HepG2 (cell line): Measurements from ENCODE around the gene KCNJ14. TPM values are rescaled to one million over a fixed set of nuclear protein-coding genes. Genes with fewer than 3 reads are reported as not detected.

Experiments used
- ATF3 ChIP-seq: sonication (generic); formaldehyde crosslinking; IDR thresholded peaks from 2 replicates; pipeline ENCODE4 v1.4.0; 2020; ENCODE audit warnings: missing genetic modification reagents
- BATF2 ChIP-seq: sonication (generic); formaldehyde crosslinking; IDR thresholded peaks from 2 replicates; pipeline ENCODE4 v1.8.0; 2022; ENCODE audit warnings: mild to moderate bottlenecking, missing genetic modification reagents, moderate library complexity
- CBFB ChIP-seq: sonication (generic); formaldehyde crosslinking; IDR thresholded peaks from 2 replicates; pipeline ENCODE4 v1.4.0; 2020; ENCODE audit warnings: missing genetic modification reagents
- CENPT ChIP-seq: sonication (generic); formaldehyde crosslinking; IDR thresholded peaks from 2 replicates; pipeline ENCODE4 v1.8.0; 2022; ENCODE audit warnings: low read depth, mild to moderate bottlenecking, moderate library complexity, missing genetic modification reagents
- DNMT1 ChIP-seq: sonication (generic); formaldehyde crosslinking; IDR thresholded peaks from 2 replicates; pipeline ENCODE4 v1.5.1; 2020; ENCODE audit warnings: mild to moderate bottlenecking, missing genetic modification reagents
- EP300 ChIP-seq, 3 experiments: sonication (generic) in 1 of 3; formaldehyde crosslinking in 1 of 3; IDR thresholded peaks; 2 replicates each; pipeline versions ENCODE4 v1.5.1 to v1.6.1; 2011 to 2020; ENCODE audit warnings: low read depth in 2 of 3, low read length in 2 of 3, borderline replicate concordance in 1 of 3, improper control_type of control experiment in 1 of 3, mild to moderate bottlenecking in 1 of 3, missing genetic modification reagents in 1 of 3, moderate library complexity in 1 of 3
- HDAC2 ChIP-seq: sonication (generic); formaldehyde crosslinking; IDR thresholded peaks from 2 replicates; pipeline ENCODE4 v1.4.0; 2020; ENCODE audit warnings: missing genetic modification reagents
- HNF4G ChIP-seq, 2 experiments: sonication (generic) in 1 of 2; formaldehyde crosslinking in 1 of 2; IDR thresholded peaks; 2 replicates each; pipeline versions ENCODE4 v1.4.0 to v1.6.1; 2011 to 2020; ENCODE audit warnings: borderline replicate concordance in 2 of 2, low read depth in 2 of 2, mild to moderate bottlenecking in 2 of 2, low read length in 1 of 2, missing genetic modification reagents in 1 of 2, moderate library complexity in 1 of 2
- KDM2A ChIP-seq: sonication (generic); formaldehyde crosslinking; IDR thresholded peaks from 2 replicates; pipeline ENCODE4 v1.4.0; 2020; ENCODE audit warnings: low read depth, missing genetic modification reagents, borderline replicate concordance
- KDM5B ChIP-seq: sonication (generic); formaldehyde crosslinking; IDR thresholded peaks from 2 replicates; pipeline ENCODE4 v1.4.0; 2020; ENCODE audit warnings: missing genetic modification reagents, mild to moderate bottlenecking, borderline replicate concordance
- KLF11 ChIP-seq: IDR thresholded peaks from 2 replicates; pipeline ENCODE4 v1.6.1; 2016; ENCODE audit warnings: missing compliant biosample characterization
- SALL1 ChIP-seq: sonication (generic); formaldehyde crosslinking; IDR thresholded peaks from 2 replicates; pipeline ENCODE4 v1.8.0; 2022; ENCODE audit warnings: mild to moderate bottlenecking, missing genetic modification reagents
- SIN3A ChIP-seq: IDR thresholded peaks from 2 replicates; pipeline ENCODE4 v1.6.1; 2011; ENCODE audit warnings: low read depth, mild to moderate bottlenecking, control low read depth, low read length, borderline replicate concordance
- SMAD9 ChIP-seq: sonication (generic); formaldehyde crosslinking; IDR thresholded peaks from 2 replicates; pipeline ENCODE4 v1.5.1; 2020; ENCODE audit warnings: mild to moderate bottlenecking, missing genetic modification reagents
- SYNCRIP ChIP-seq: fragments of 200-400 bp; formaldehyde crosslinking; IDR thresholded peaks from 2 replicates; pipeline ENCODE4 v1.6.1; 2018; ENCODE audit warnings: mild to moderate bottlenecking, low read depth, low read length; ENCODE audit not compliant: insufficient read depth
- TFDP1 ChIP-seq: IDR thresholded peaks from 2 replicates; pipeline ENCODE4 v1.6.1; 2016; ENCODE audit warnings: missing compliant biosample characterization, missing genetic modification reagents, borderline replicate concordance
- TRAFD1 ChIP-seq: sonication (generic); formaldehyde crosslinking; IDR thresholded peaks from 2 replicates; pipeline ENCODE4 v1.5.1; 2020; ENCODE audit warnings: missing genetic modification reagents, mild to moderate bottlenecking, borderline replicate concordance
- USF2 ChIP-seq, 2 experiments: sonication (generic) in 1 of 2; formaldehyde crosslinking in 1 of 2; IDR thresholded peaks; 2 replicates each; pipeline versions ENCODE4 v1.5.1 to v1.6.1; 2011 to 2020; ENCODE audit warnings: borderline replicate concordance in 1 of 2, low read depth in 1 of 2, low read length in 1 of 2, mild to moderate bottlenecking in 1 of 2, missing genetic modification reagents in 1 of 2, moderate library complexity in 1 of 2
- ZMYM3 ChIP-seq: sonication (generic); formaldehyde crosslinking; IDR thresholded peaks from 2 replicates; pipeline ENCODE4 v1.5.1; 2020; ENCODE audit warnings: mild to moderate bottlenecking, missing genetic modification reagents
- ZNF224 ChIP-seq: sonication (generic); formaldehyde crosslinking; IDR thresholded peaks from 2 replicates; pipeline ENCODE4 v1.5.0; 2020; ENCODE audit warnings: mild to moderate bottlenecking, missing genetic modification reagents
- ZNF331 ChIP-seq: sonication (generic); formaldehyde crosslinking; IDR thresholded peaks from 2 replicates; pipeline ENCODE4 v1.4.0; 2020; ENCODE audit warnings: missing genetic modification reagents
- ZNF652 ChIP-seq: IDR thresholded peaks from 2 replicates; pipeline ENCODE4 v1.6.1; 2016; ENCODE audit warnings: low read depth, borderline replicate concordance
- ZNF660 ChIP-seq: sonication (generic); formaldehyde crosslinking; IDR thresholded peaks from 2 replicates; pipeline ENCODE4 v1.5.1; 2020; ENCODE audit warnings: mild to moderate bottlenecking, low read depth, missing genetic modification reagents, borderline replicate concordance
- ZNF790 ChIP-seq: sonication (generic); formaldehyde crosslinking; IDR thresholded peaks from 2 replicates; pipeline ENCODE4 v1.8.0; 2022; ENCODE audit warnings: missing genetic modification reagents, mild to moderate bottlenecking, borderline replicate concordance
- polyA plus RNA-seq, 8 experiments: library from polyadenylated mRNA; depleted of rRNA in 3 of 8; stranded (reverse) in 7 of 8; unstranded in 1 of 8; fragments of >200 nt; fragmentation: Illumina TruSeq in 4 of 8; extraction: Trizol in 4 of 8; gene quantifications; 2 replicates each; pipeline versions ENCODE4 v1.2.1 to v1.2.3, GENCODE V29; 2011 to 2016; ENCODE audit warnings: low read depth in 4 of 8, missing spikeins in 1 of 8, mixed read lengths in 1 of 8; ENCODE audit not compliant: insufficient read depth in 1 of 8
- total RNA-seq, 5 experiments: library from RNA; depleted of rRNA; stranded (reverse); fragments of >200 nt; fragmentation: Illumina TruSeq; extraction: Trizol; gene quantifications; 2 replicates each; pipeline ENCODE4 v1.2.3, GENCODE V29; 2016; ENCODE audit warnings: low read depth in 1 of 5

KCNJ14 gene
- total and polyA plus RNA-seq, 2 of the 13 experiments (the other 11 are each of a cell fraction or from before 2014, with no cell fraction given), result 0.20 to 0.51 TPM

- TF ChIP-seq ZMYM3 (peak; percentile 27; the same call in 1 of the 2 replicates), ZNF652 (CRISPR knock-in tag) (no peak), ZNF660 (no peak), ATF3 (no peak), KLF11 (CRISPR knock-in tag) (no peak), ZNF790 (CRISPR knock-in tag) (no peak), BATF2 (CRISPR knock-in tag) (no peak), SIN3A (no peak), KDM5B (CRISPR knock-in tag) (no peak), HDAC2 (CRISPR knock-in tag) (peak; percentile 43; the same call in 1 of the 2 replicates), CENPT (CRISPR knock-in tag) (no peak), EP300 (IDR thresholded peaks at IDR 0.05; ENCODE audit: low read depth in 2 of 2, low read length in 2 of 2) (peak in 1 of 2 experiments; percentile 16; a peak in 1 of 4 replicates), EP300 (CRISPR knock-in tag; IDR thresholded peaks at IDR 0.05; ENCODE audit: borderline replicate concordance) (no peak), KDM2A (CRISPR knock-in tag) (no peak), SYNCRIP (no peak), DNMT1 (CRISPR knock-in tag) (no peak), HNF4G (IDR thresholded peaks at IDR 0.05; ENCODE audit: borderline replicate concordance, low read depth, low read length) (peak; percentile 79), HNF4G (CRISPR knock-in tag; IDR thresholded peaks at IDR 0.05; ENCODE audit: borderline replicate concordance, low read depth) (no peak), TFDP1 (CRISPR knock-in tag) (no peak), CBFB (no peak), ZNF331 (CRISPR knock-in tag) (no peak), USF2 (IDR thresholded peaks at IDR 0.05; ENCODE audit: low read depth, low read length) (no peak), USF2 (CRISPR knock-in tag; IDR thresholded peaks at IDR 0.05; ENCODE audit: borderline replicate concordance) (no peak), TRAFD1 (no peak), SMAD9 (CRISPR knock-in tag) (no peak), SALL1 (CRISPR knock-in tag) (0 out of 2 replicates have a peak, but pooled peaks have one; percentile 21), ZNF224 (no peak)
Measured at GRCh38 chr19:48487544-48487943, 32.2 kb downstream of the KCNJ14 start (continued).
